Stimulated activated CD8-positive, alpha-beta memory T cell treated with anti-CD3 and anti-CD28 coated beads, Interleukin-12 subunit alpha, Interleukin-12 subunit beta, amount 100 ng/mL, for 1 hour (primary cell): ENCODE data around the gene LRMDA.

Experiments
- DNase-seq: peaks from one replicate; pipeline ENCODE4 v3.0.0-alpha.2; 2020; ENCODE audit warnings: low read depth

The LRMDA gene

GRCh38 chr10:75716506-75716905 is 285.1 kb downstream of the LRMDA start:
- DNase-seq, result no peak

- DNase-seq, result no peak
These were observed 285.9 kb downstream of the LRMDA start for GRCh38 chr10:75717126-75717916.

- DNase-seq, result no peak
These were observed 287.6 kb downstream of the LRMDA start for GRCh38 chr10:75718991-75719390.

- DNase-seq, result no peak
These were observed 288.7 kb downstream of the LRMDA start for GRCh38 chr10:75720157-75720556.

GRCh38 chr10:75722020-75722419 is 290.6 kb downstream of the LRMDA start:
- DNase-seq, result no peak

- no peak for DNase-seq
These were observed 291.2 kb downstream of the LRMDA start for GRCh38 chr10:75722609-75723008.

GRCh38 chr10:75723319-75723980 is 292.0 kb downstream of the LRMDA start:
- no peak for DNase-seq

GRCh38 chr10:75724047-75724446 is 292.6 kb downstream of the LRMDA start:
- DNase-seq, result no peak

GRCh38 chr10:75726522-75727483 is 295.4 kb downstream of the LRMDA start:
- DNase-seq, result no peak

- no peak for DNase-seq
These were observed 299.4 kb downstream of the LRMDA start for GRCh38 chr10:75730847-75731246.

GRCh38 chr10:75733135-75733890 is 301.9 kb downstream of the LRMDA start:
- DNase-seq, result no peak

- DNase-seq, result no peak
These were observed 304.8 kb downstream of the LRMDA start for GRCh38 chr10:75736151-75736640.

GRCh38 chr10:75736889-75737579 is 305.6 kb downstream of the LRMDA start:
- DNase-seq, result no peak

GRCh38 chr10:75737580-75737949 is 306.1 kb downstream of the LRMDA start:
- no peak for DNase-seq

GRCh38 chr10:75738924-75739323 is 307.5 kb downstream of the LRMDA start:
- DNase-seq, result no peak

- DNase-seq, result no peak
These were observed 308.2 kb downstream of the LRMDA start for GRCh38 chr10:75739414-75740143.

GRCh38 chr10:75740541-75740940 is 309.1 kb downstream of the LRMDA start:
- DNase-seq, result no peak

GRCh38 chr10:75742355-75742754 is 310.9 kb downstream of the LRMDA start:
- no peak for DNase-seq

GRCh38 chr10:75743291-75743778 is 311.9 kb downstream of the LRMDA start:
- no peak for DNase-seq

GRCh38 chr10:75744261-75744660 is 312.8 kb downstream of the LRMDA start:
- DNase-seq, result no peak
